ENCODE results near the gene PAK6.

PAK6 gene

GRCh38 chr15:40295297-40295696, 56.4 kb downstream of the PAK6 start:
- no peak for DNase-seq

GRCh38 chr15:40295877-40296560, 57.2 kb downstream of the PAK6 start:
- DNase-seq, result no peak

- DNase-seq, result no peak
Measured at GRCh38 chr15:40296561-40297230, 57.8 kb downstream of the PAK6 start.

- no peak for DNase-seq
Measured at GRCh38 chr15:40297356-40297755, 58.5 kb downstream of the PAK6 start.

- DNase-seq, result no peak
Measured at GRCh38 chr15:40298216-40298935, 59.5 kb downstream of the PAK6 start.

- DNase-seq, result no peak
Measured at GRCh38 chr15:40300367-40300766, 61.5 kb downstream of the PAK6 start.

GRCh38 chr15:40300771-40301170, 61.9 kb downstream of the PAK6 start:
- DNase-seq, result no peak

GRCh38 chr15:40301467-40302179, 62.8 kb downstream of the PAK6 start:
- no peak for DNase-seq

GRCh38 chr15:40302288-40302886, 63.5 kb downstream of the PAK6 start:
- DNase-seq, result no peak

- DNase-seq, result no peak
Measured at GRCh38 chr15:40302981-40303380, 64.1 kb downstream of the PAK6 start.

GRCh38 chr15:40303576-40303975, 64.7 kb downstream of the PAK6 start:
- no peak for DNase-seq

GRCh38 chr15:40305281-40305680, 66.4 kb downstream of the PAK6 start:
- DNase-seq, result no peak

GRCh38 chr15:40306371-40306770, 67.5 kb downstream of the PAK6 start:
- DNase-seq, result no peak

GRCh38 chr15:40306908-40307307, 68.0 kb downstream of the PAK6 start:
- no peak for DNase-seq

- peak; percentile 51 for DNase-seq
Measured at GRCh38 chr15:40307421-40308211, 68.8 kb downstream of the PAK6 start, which contains the start of gene PLCB2. PLCB2 (minus strand) TSS chr15:40307935; CDS start chr15:40307672, 263 bp downstream.

- DNase-seq, result peak; percentile 7
Measured at GRCh38 chr15:40309344-40309862, 70.5 kb downstream of the PAK6 start.

- no peak for DNase-seq
Measured at GRCh38 chr15:40310001-40310959, 71.4 kb downstream of the PAK6 start.

GRCh38 chr15:40310993-40311392, 72.1 kb downstream of the PAK6 start:
- no peak for DNase-seq

- DNase-seq, result no peak
Measured at GRCh38 chr15:40312370-40313158, 73.7 kb downstream of the PAK6 start.
